HS-5 (cell line): ENCODE data around the gene LRRC55.

Source experiments
- DNase-seq: peaks from one replicate; pipeline ENCODE4 v3.0.0-alpha.2; 2012; ENCODE audit warnings: low read depth

The LRRC55 gene

GRCh38 chr11:57237204-57237681, 55.5 kb downstream of the LRRC55 start, which contains the start of gene APLNR:
Gene APLNR (minus strand): TSS chr11:57237250. CDS start chr11:57237004, 246 bp downstream.
- no peak for DNase-seq

DNA sequence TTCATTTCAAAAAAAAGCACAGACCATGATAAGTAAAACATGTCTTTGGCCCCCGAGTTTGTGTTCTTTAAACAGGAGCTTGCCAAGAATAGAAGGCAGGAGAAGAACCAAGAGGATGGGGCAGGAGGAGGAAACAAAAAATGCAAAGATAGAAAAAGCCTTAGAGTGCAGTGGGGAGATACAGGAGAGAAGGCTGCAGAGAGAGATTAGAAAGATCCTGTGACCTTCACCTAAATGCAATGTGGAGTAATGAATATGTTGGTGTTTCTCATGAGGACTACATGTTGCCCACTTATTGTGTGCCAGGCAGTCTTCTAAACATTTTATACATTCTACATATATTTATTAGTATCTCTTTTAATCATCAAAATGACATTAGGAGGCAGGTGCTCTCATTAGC, 57.6 kb downstream of the LRRC55 start:
- no peak for DNase-seq

DNA sequence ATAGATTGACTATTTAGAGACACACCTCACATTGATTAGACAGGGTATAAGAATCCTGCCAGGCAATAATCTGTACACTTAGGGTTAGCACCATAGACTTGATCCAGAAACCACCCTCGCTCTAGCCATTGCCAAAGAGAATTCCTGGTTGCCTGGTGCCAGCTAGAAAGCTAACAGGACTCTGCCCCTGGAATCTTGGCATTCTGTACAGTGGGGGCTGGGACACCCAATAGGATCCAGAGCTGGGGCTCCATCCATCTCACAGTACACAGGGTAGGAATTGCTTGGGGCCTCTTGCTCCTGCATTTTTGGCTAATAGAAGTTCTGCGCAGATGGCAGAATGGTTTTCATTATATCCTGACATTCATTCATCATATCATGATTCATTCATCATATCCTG, 58.3 kb downstream of the LRRC55 start:
- no peak for DNase-seq

GRCh38 chr11:57240757-57241156, 59.0 kb downstream of the LRRC55 start:
- no peak for DNase-seq
